Measurements from ENCODE around the gene TRAF3IP1. TPM values are rescaled to one million over a fixed set of nuclear protein-coding genes. Genes with fewer than 3 reads are reported as not detected.

Gene TRAF3IP1
- total RNA-seq, 3 donors from 2014 or later, result 13.3 to 37.5 (median 16.3) TPM

DNA sequence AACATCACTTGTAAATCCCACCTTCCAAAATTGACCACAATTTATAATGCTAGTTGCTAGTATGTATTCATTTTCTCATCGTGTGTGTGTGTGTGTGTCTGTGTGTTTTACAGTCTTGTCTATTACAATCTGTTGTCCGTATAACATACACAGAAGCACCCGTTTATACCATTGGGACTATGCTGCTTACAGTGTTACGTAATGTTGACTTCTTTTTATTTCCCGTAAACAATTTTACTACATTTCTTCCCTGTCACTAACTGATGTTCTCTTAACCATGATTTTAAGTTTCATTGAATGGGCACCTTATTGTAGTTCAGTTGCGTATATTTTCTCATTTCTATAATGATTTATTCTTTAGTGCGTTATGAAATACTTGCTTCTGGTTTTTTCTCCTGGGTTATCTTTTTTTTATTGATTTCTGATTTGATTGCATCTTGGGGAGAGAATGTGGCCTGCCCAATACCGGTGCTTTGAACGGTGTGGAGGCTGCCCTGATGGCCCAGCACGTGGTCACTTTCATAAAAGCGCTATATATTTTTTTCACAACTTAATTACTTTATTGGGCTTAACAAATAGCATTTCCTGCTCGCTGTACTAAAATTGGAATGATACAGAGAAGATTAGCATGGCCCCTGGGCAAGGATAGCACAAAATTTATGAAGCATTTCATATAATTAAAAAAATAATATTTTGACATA is 91.9 kb downstream of the TRAF3IP1 start:
- no peak overlapping the region for H3K4me3 ChIP-seq
- peaks cover 10% of the 10 kb centered on the region for H3K4me1 ChIP-seq (ENCODE audit: low read depth)
- intact Hi-C loops (cut with DNase I, micrococcal nuclease), result no loop called here
- no peaks in the 10 kb centered on the region for H3K36me3 ChIP-seq (ENCODE audit: low read depth)
- DNase-seq (no peak), ATAC-seq (peak; percentile 71)
- no peaks in the 10 kb centered on the region for H3K9me3 ChIP-seq
- TF ChIP-seq, protein P1, sequence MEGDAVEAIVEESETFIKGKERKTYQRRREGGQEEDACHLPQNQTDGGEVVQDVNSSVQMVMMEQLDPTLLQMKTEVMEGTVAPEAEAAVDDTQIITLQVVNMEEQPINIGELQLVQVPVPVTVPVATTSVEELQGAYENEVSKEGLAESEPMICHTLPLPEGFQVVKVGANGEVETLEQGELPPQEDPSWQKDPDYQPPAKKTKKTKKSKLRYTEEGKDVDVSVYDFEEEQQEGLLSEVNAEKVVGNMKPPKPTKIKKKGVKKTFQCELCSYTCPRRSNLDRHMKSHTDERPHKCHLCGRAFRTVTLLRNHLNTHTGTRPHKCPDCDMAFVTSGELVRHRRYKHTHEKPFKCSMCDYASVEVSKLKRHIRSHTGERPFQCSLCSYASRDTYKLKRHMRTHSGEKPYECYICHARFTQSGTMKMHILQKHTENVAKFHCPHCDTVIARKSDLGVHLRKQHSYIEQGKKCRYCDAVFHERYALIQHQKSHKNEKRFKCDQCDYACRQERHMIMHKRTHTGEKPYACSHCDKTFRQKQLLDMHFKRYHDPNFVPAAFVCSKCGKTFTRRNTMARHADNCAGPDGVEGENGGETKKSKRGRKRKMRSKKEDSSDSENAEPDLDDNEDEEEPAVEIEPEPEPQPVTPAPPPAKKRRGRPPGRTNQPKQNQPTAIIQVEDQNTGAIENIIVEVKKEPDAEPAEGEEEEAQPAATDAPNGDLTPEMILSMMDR (IDR thresholded peaks at IDR 0.05), result no peak

DNA sequence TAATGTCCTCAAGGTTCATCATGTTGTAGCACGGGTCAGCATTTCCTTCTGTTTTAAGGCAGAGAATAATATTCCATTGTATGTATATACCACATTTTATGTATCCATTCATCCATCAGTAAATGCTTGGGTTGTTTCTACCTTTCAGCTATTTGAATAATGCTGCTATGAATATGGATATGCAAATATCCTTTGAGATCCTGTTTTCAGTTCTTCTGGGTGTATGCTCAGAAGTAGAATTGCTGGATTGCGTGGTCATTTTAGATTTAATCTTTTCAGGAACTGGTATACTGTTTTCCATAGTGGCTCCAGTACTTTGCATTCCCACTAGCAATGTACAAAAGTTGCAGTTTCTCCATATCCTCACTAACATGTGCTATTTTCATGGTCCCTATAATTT is 93.0 kb downstream of the TRAF3IP1 start:
- Histone ChIP-seq H3K36me3 (ENCODE audit: low read depth) (no peaks in the 10 kb centered on the region), H3K4me3 (no peak overlapping the region), H3K4me1 (ENCODE audit: low read depth) (peaks cover 13% of the 10 kb centered on the region), H3K9me3 (no peaks in the 10 kb centered on the region)
- DNase-seq (no peak), ATAC-seq (no peak)
- TF ChIP-seq, protein P1 (IDR thresholded peaks at IDR 0.05), result no peak
- intact Hi-C loops (cut with DNase I, micrococcal nuclease), result no loop called here

DNA sequence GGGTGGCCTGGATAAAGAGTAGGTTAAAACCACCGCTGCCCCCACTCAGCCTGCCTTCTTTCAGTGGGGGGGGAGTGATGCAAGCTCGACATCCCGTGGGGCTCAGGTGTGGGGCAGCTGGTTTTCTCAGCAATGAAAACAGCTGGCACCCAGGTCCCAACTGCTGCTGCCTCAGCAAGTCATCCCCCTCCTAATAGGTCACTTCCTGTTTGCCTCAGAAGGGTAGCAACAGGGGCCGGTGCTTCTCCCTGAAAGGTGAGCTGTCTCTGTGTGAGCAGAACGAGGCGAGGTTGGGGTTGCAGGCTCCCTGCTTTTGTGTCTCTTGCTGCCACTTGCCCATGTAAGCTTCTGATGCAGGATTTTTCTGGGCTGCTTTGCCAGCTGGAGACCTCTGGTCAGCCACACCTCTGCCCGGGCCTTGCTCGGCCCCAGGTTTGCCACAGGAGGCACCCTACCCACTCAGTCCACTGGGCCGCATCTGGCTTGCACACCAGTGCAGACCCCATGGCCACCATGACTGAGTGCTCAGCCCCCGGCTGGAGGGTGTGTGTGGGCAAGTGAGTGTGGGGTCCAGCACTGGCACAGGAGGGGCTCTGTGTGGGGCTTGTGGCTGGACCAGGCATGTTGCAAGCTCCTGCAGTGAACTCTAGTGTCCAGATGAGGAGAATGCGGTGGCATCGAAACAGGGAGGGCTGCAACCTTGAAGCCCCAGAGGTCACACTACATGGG is 94.9 kb downstream of the TRAF3IP1 start:
- ATAC-seq (no peak), DNase-seq (peak in 1 of 3 donors; percentile 36)
- Histone ChIP-seq H3K4me1 (ENCODE audit: low read depth) (peaks cover 13% of the 10 kb centered on the region), H3K36me3 (ENCODE audit: low read depth) (no peaks in the 10 kb centered on the region), H3K9me3 (no peaks in the 10 kb centered on the region), H3K4me3 (no peak overlapping the region)
- intact Hi-C loops (cut with DNase I, micrococcal nuclease), result no loop called here
- TF ChIP-seq, protein P1 (IDR thresholded peaks at IDR 0.05), result no peak

DNA sequence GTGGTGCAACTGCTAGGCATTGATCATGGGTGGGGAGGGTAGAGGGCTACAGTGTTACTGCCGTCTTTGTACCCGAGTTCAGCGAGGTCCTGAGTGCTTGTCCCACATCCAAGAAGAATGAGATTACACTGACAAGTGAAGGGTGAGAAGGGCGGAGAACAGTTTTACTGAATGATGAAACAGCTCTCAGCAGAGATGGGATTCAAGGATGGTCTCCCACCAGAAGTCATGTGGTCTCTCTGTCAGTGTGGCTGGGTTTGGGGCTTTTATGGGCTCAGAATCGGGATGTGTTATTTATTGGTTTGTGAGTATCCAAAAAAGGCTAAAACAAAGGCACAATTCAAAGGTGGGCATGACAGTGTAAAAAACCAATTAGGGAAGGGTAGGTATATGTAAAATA is 95.6 kb downstream of the TRAF3IP1 start:
- TF ChIP-seq, protein P1 (IDR thresholded peaks at IDR 0.05), result no peak
- no peak overlapping the region for H3K4me3 ChIP-seq
- intact Hi-C loops (cut with DNase I, micrococcal nuclease), result no loop called here
- H3K4me1 ChIP-seq (ENCODE audit: low read depth), result peaks cover 13% of the 10 kb centered on the region
- H3K9me3 ChIP-seq, result no peaks in the 10 kb centered on the region
- DNase-seq (no peak), ATAC-seq (no peak)
- no peaks in the 10 kb centered on the region for H3K36me3 ChIP-seq (ENCODE audit: low read depth)

DNA sequence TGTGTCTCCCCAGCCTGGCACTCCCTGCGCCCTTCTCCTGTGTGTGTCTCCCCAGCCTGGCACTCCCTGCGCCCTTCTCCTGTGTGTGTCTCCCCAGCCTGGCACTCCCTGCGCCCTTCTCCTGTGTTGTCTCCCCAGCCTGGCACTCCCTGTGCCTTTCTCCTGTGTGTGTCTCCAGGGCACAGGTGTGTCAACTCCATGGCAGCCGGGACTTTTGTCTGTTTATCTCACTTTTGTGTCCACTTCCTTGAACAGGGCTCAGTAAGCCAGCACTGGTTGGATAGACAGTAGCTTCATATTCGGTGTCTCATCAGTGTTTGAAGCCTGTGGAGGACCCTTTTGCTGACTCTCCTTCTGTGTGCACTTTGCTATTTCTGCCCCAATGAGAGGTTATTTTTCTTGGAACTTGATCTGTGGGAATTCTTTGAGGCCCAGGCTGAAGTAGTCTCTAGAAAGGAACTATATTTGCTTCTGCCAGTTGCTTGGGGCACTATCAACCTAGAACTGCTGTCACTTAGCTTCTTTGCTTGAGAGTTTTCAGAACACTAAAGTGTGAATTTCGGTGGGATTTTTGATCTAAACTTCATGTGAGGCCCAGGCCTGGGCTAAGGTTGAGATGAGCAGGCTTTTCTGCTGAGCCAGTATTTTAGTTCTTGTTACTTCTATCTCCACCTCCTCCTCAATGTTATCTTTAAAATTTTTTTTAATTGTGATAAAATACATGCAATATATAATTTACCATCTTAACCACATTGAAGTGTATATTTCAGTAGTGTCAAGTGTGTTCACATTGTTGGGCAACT is 98.1 kb downstream of the TRAF3IP1 start:
- Histone ChIP-seq H3K4me1 (ENCODE audit: low read depth) (peaks cover 5% of the 10 kb centered on the region), H3K4me3 (no peak overlapping the region), H3K36me3 (ENCODE audit: low read depth) (no peaks in the 10 kb centered on the region), H3K9me3 (no peaks in the 10 kb centered on the region)
- peak in 2 of 3 donors; percentile 71 to 76 for DNase-seq
- ATAC-seq, result peak; percentile 95
- intact Hi-C loops (cut with DNase I, micrococcal nuclease), result no loop called here
- TF ChIP-seq, protein P1 (IDR thresholded peaks at IDR 0.05), result no peak
